ENCODE measurements around the gene PIP5K1B. TPM values are rescaled to one million over a fixed set of nuclear protein-coding genes. Genes with fewer than 3 reads are reported as not detected.

PIP5K1B gene
- total and polyA plus RNA-seq, 7 donors = 10.3 to 72.6 (median 23.5) TPM

GRCh38 chr9:68740561-68740960 lies 35.5 kb downstream of the PIP5K1B start:
- TF ChIP-seq POLR2AphosphoS5 (IDR thresholded peaks at IDR 0.05) (no peak), EP300 (IDR thresholded peaks at IDR 0.05) (no peak), POLR2A (IDR thresholded peaks at IDR 0.05) (peak in 1 of 2 donors; percentile 42)
- TF ChIP-seq, protein P1, sequence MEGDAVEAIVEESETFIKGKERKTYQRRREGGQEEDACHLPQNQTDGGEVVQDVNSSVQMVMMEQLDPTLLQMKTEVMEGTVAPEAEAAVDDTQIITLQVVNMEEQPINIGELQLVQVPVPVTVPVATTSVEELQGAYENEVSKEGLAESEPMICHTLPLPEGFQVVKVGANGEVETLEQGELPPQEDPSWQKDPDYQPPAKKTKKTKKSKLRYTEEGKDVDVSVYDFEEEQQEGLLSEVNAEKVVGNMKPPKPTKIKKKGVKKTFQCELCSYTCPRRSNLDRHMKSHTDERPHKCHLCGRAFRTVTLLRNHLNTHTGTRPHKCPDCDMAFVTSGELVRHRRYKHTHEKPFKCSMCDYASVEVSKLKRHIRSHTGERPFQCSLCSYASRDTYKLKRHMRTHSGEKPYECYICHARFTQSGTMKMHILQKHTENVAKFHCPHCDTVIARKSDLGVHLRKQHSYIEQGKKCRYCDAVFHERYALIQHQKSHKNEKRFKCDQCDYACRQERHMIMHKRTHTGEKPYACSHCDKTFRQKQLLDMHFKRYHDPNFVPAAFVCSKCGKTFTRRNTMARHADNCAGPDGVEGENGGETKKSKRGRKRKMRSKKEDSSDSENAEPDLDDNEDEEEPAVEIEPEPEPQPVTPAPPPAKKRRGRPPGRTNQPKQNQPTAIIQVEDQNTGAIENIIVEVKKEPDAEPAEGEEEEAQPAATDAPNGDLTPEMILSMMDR (IDR thresholded peaks at IDR 0.05) = no peak
- peaks cover 0 to 32% (median 8%) of the 10 kb centered on the region in 4 donors for H3K4me1 ChIP-seq
- no peaks in the 10 kb centered on the region for H3K9me3 ChIP-seq
- H3K36me3 ChIP-seq = no peaks in the 10 kb centered on the region
- H3K27ac ChIP-seq = peak overlapping the region in 2 of 4 donors; percentile 0 to 51
- intact Hi-C loops (cut with DNase I) = no loop called here
- no peak overlapping the region for H3K4me3 ChIP-seq
- H3K27me3 ChIP-seq = no peaks in the 10 kb centered on the region
- DNase-seq = no peak
- WGBS, 2 donors = 17 to 65% methylated on average over 4 of the region's 4 CpGs

DNA sequence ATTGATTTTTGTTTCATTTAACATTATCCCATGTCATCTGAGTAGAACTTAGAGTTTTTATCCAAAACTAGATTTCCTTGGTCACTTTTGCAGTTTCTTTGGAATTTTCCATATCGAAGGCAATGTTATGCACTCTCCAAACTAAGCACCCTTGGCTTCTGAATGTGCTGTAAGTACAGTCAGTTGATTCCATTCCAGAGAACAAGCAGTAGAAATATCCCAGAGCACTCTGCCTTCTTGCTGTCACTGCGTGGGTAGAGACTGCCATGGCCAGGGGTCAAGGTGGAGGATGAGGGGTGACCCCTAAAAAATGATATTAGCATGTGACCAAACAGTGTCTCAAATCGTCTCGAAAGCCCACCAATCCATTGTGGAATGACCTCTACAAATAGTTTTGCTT lies 36.2 kb downstream of the PIP5K1B start:
- H3K27ac ChIP-seq = peak overlapping the region in 3 of 4 donors; percentile 7 to 51 (median 15)
- no peaks in the 10 kb centered on the region for H3K36me3 ChIP-seq
- no peak for TF ChIP-seq POLR2AphosphoS5 (IDR thresholded peaks at IDR 0.05)
- TF ChIP-seq, protein P1 (IDR thresholded peaks at IDR 0.05) = no peak
- TF ChIP-seq POLR2A (IDR thresholded peaks at IDR 0.05) = no peak
- TF ChIP-seq EP300 (IDR thresholded peaks at IDR 0.05) = no peak
- H3K4me3 ChIP-seq = no peak overlapping the region
- no peaks in the 10 kb centered on the region for H3K27me3 ChIP-seq
- H3K9me3 ChIP-seq = no peaks in the 10 kb centered on the region
- peaks cover 0 to 32% (median 8%) of the 10 kb centered on the region in 4 donors for H3K4me1 ChIP-seq
- DNase-seq = no peak
- 61 to 84% methylated on average over 4 of the region's 4 CpGs for whole genome bisulfite sequencing, 2 donors
- intact Hi-C loops (cut with DNase I) = no loop called here

DNA sequence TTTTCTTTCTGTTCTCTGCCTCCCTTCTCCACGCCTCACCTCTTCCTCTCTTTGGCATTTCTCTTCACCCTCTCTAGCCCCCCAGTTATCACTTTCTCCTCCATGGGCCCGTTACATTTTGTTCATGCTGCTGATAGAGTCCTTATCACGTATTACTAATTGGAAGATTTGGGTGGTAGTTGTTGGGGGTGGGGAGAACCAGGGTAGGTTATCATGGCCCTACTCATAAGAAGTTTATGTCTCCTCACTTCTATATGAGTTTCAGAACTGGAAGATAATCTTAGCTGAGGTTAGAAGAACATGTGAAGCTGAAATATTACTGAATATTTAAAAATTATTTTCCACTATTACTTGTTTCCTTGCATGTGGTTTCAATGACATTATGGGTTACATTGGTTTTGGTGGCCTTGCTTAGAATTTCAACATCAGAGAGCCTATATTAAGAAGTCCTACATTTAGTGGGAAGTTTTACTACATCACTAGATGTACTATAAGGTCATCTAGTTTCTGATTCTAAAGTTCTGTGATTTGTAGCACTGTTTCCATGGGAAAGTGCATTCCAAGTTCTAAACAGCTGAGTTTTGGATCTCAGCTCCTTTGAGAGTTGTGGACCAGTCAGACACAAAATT lies 36.8 kb downstream of the PIP5K1B start:
- H3K4me3 ChIP-seq = no peak overlapping the region
- WGBS, 2 donors = 87 to 94% methylated on average over 3 of the region's 3 CpGs
- H3K27ac ChIP-seq = peak overlapping the region in 1 of 4 donors; percentile 15
- intact Hi-C loops (cut with DNase I) = no loop called here
- H3K4me1 ChIP-seq = peaks cover 0 to 37% (median 14%) of the 10 kb centered on the region in 4 donors
- DNase-seq = no peak
- no peaks in the 10 kb centered on the region for H3K27me3 ChIP-seq
- H3K36me3 ChIP-seq = no peaks in the 10 kb centered on the region
- H3K9me3 ChIP-seq = no peaks in the 10 kb centered on the region
- TF ChIP-seq EP300 (IDR thresholded peaks at IDR 0.05) (no peak), POLR2AphosphoS5 (IDR thresholded peaks at IDR 0.05) (no peak), POLR2A (IDR thresholded peaks at IDR 0.05) (no peak)
- TF ChIP-seq, protein P1 (IDR thresholded peaks at IDR 0.05) = no peak

- TF ChIP-seq POLR2A (IDR thresholded peaks at IDR 0.05) (no peak), EP300 (IDR thresholded peaks at IDR 0.05) (no peak), POLR2AphosphoS5 (IDR thresholded peaks at IDR 0.05) (no peak)
- TF ChIP-seq, protein P1 (IDR thresholded peaks at IDR 0.05) = no peak
- Histone ChIP-seq H3K27ac (no peak overlapping the region), H3K4me1 (peaks cover 0 to 40% (median 15%) of the 10 kb centered on the region in 4 donors), H3K36me3 (no peaks in the 10 kb centered on the region), H3K27me3 (no peaks in the 10 kb centered on the region), H3K9me3 (no peaks in the 10 kb centered on the region), H3K4me3 (no peak overlapping the region)
- intact Hi-C loops (cut with DNase I) = no loop called here
- 94 to 96% methylated on average over 2 of the region's 2 CpGs for WGBS, 2 donors
- DNase-seq = no peak
Measured at GRCh38 chr9:68742333-68742730, 37.3 kb downstream of the PIP5K1B start.

Data from sigmoid colon (tissue), 7 donors.